ENCODE results near the gene PLCZ1.
"Not testable (repeated sequence)": the region's sequence is repeated elsewhere in the genome, so short reads cannot be mapped to it uniquely, and the experiment has no call there.

Gene PLCZ1

GRCh38 chr12:18696971-18697602, 40.7 kb downstream of the PLCZ1 start:
- no peak for DNase-seq

- not testable (repeated sequence) for DNase-seq
Measured at GRCh38 chr12:18693986-18694385, 43.8 kb downstream of the PLCZ1 start.

- no peak for DNase-seq
Measured at GRCh38 chr12:18690653-18691052, 47.2 kb downstream of the PLCZ1 start.

GRCh38 chr12:18689771-18690170, 48.0 kb downstream of the PLCZ1 start:
- DNase-seq, result no peak

- DNase-seq, result no peak
Measured at GRCh38 chr12:18684430-18684829, 53.4 kb downstream of the PLCZ1 start.

- no peak for DNase-seq
Measured at GRCh38 chr12:18683327-18684013, 54.3 kb downstream of the PLCZ1 start.

- no peak for DNase-seq
Measured at GRCh38 chr12:18681818-18682217, 56.0 kb downstream of the PLCZ1 start.

GRCh38 chr12:18676996-18677588, 60.7 kb downstream of the PLCZ1 start:
- no peak for DNase-seq

GRCh38 chr12:18676141-18676540, 61.7 kb downstream of the PLCZ1 start:
- no peak for DNase-seq

- DNase-seq, result no peak
Measured at GRCh38 chr12:18658829-18659228, 79.0 kb downstream of the PLCZ1 start.

GRCh38 chr12:18658179-18658578, 79.6 kb downstream of the PLCZ1 start:
- DNase-seq, result no peak

GRCh38 chr12:18655351-18655750, 82.5 kb downstream of the PLCZ1 start:
- no peak for DNase-seq

GRCh38 chr12:18653465-18653864, 84.3 kb downstream of the PLCZ1 start:
- DNase-seq, result no peak

GRCh38 chr12:18652596-18652995, 85.2 kb downstream of the PLCZ1 start:
- DNase-seq, result no peak

- no peak for DNase-seq
Measured at GRCh38 chr12:18651525-18651924, 86.3 kb downstream of the PLCZ1 start.

GRCh38 chr12:18646286-18646890, 91.4 kb downstream of the PLCZ1 start:
- no peak for DNase-seq

- no peak for DNase-seq
Measured at GRCh38 chr12:18644564-18644963, 93.2 kb downstream of the PLCZ1 start.

GRCh38 chr12:18643681-18644080, 94.1 kb downstream of the PLCZ1 start:
- no peak for DNase-seq

GRCh38 chr12:18640321-18640955, 97.4 kb downstream of the PLCZ1 start:
- DNase-seq, result no peak

GRCh38 chr12:18634382-18634781, 103.4 kb downstream of the PLCZ1 start:
- no peak for DNase-seq
